HG02852 (cell line): ENCODE data around the gene NINL.

Experiments used
- ATAC-seq: cut with Tn5 transposase; IDR thresholded peaks from one replicate; pipeline ENCODE4 v1.9.1; 2021; ENCODE audit warnings: mild to moderate bottlenecking, moderate library complexity; ENCODE audit not compliant: unreplicated experiment

NINL gene

GRCh38 chr20:25444556-25444955 lies 140.8 kb downstream of the NINL start:
- ATAC-seq = no peak

GRCh38 chr20:25439328-25439727 lies 146.0 kb downstream of the NINL start:
- no peak for ATAC-seq

- no peak for ATAC-seq
Measured at GRCh38 chr20:25437153-25437581, 148.2 kb downstream of the NINL start.

- ATAC-seq = no peak
Measured at GRCh38 chr20:25424536-25424935, 160.8 kb downstream of the NINL start.

- ATAC-seq = no peak
Measured at GRCh38 chr20:25422032-25422431, 163.3 kb downstream of the NINL start.

- no peak for ATAC-seq
Measured at GRCh38 chr20:25421102-25421501, 164.2 kb downstream of the NINL start.

- no peak for ATAC-seq
Measured at GRCh38 chr20:25418776-25419175, 166.6 kb downstream of the NINL start.

GRCh38 chr20:25408890-25409289 lies 176.4 kb downstream of the NINL start:
- ATAC-seq = no peak

- no peak for ATAC-seq
Measured at GRCh38 chr20:25408170-25408547, 177.2 kb downstream of the NINL start.

- peak; percentile 88 for ATAC-seq
Measured at GRCh38 chr20:25407311-25408169, 177.8 kb downstream of the NINL start, which contains the start of gene GINS1. TSS of gene GINS1 (plus strand) at chr20:25407673. CDS start at chr20:25407821, 148 bp downstream.
